IPS DF 4.7 (cell line): ENCODE measurements around the gene SORCS2.

ENCODE experiments used
- DNase-seq: peaks from one replicate; pipeline ENCODE4 v3.0.0-alpha.2; 2013; ENCODE audit warnings: low spot score; ENCODE audit errors: extremely low read depth

Gene SORCS2

GRCh38 chr4:7784131-7784870, 592.0 kb downstream of the SORCS2 start:
- DNase-seq = no peak

GRCh38 chr4:7785017-7785416, 592.7 kb downstream of the SORCS2 start:
- no peak for DNase-seq

GRCh38 chr4:7786040-7786439, 593.7 kb downstream of the SORCS2 start:
- DNase-seq = no peak

GRCh38 chr4:7786517-7786916, 594.2 kb downstream of the SORCS2 start:
- DNase-seq = no peak

GRCh38 chr4:7787067-7787466, 594.7 kb downstream of the SORCS2 start:
- DNase-seq = no peak

- DNase-seq = no peak
Observed at GRCh38 chr4:7787681-7788141, 595.4 kb downstream of the SORCS2 start.

GRCh38 chr4:7788193-7788592, 595.9 kb downstream of the SORCS2 start:
- DNase-seq = no peak

GRCh38 chr4:7788694-7789425, 596.5 kb downstream of the SORCS2 start:
- no peak for DNase-seq

GRCh38 chr4:7790023-7790422, 597.7 kb downstream of the SORCS2 start:
- DNase-seq = no peak

- DNase-seq = no peak
Observed at GRCh38 chr4:7790999-7791398, 598.7 kb downstream of the SORCS2 start.
